Epithelial cell of prostate (primary cell): ENCODE measurements around the gene CST3.
A peak's percentile ranks its signal among the peaks of the same experiment; 100 is the strongest.
"Not testable (repeated sequence)": the region's sequence is repeated elsewhere in the genome, so short reads cannot be mapped to it uniquely, and the experiment has no call there.

Experiments used
- DNase-seq: peaks from one replicate; pipeline ENCODE4 v3.0.0-alpha.2; 2011; ENCODE audit warnings: low read depth, low spot score
- H3K27ac ChIP-seq: fragments of 450-650 bp; 2 replicates; pipeline ENCODE4 v1.5.1; 2017; ENCODE audit warnings: mild to moderate bottlenecking

Gene CST3

GRCh38 chr20:23646106-23646873, 8.5 kb upstream of the CST3 start:
- H3K27ac ChIP-seq: no peak overlapping the region
- DNase-seq: no peak

GRCh38 chr20:23645575-23645974, 7.8 kb upstream of the CST3 start:
- DNase-seq: no peak
- no peak overlapping the region for H3K27ac ChIP-seq

DNA sequence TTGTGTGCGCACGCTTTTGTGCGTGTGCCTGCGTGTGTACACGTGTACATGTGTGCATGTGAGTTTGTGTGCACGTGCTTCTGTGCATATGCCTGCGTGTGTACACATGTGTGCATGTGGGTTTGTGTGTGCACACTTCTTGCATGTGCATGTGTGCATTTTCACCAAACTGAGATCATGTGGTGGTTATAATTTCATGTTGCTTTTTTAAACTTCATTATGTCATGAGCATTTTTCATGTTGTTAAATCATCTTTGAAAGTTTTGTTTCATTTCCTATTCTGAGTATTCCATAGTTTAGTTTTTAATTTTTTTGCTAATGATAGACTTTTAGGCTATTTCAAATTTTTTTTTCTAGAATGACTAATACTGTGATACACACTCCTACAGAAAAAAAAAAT, 6.4 kb upstream of the CST3 start:
- DNase-seq: no peak
- no peak overlapping the region for H3K27ac ChIP-seq

DNA sequence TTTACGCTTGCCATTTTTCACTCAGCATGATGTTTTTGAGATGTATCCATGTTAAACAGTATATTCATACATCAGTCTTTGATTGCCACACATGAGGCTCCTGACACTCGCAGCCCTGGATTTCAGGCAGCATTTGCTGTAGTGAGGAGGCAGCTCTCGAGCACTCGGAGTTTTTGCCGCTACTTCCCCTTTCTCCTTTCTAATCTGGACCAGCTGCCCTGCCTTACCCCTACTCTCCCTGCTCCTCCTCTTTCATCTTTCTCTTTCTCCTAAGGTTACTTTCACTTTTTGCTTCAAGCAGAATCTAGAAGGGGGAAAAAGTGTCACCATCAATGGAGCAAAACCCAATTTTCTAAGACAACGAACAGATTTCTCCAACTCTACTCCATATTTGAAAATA, 5.9 kb upstream of the CST3 start:
- DNase-seq: no peak
- no peak overlapping the region for H3K27ac ChIP-seq

- no peak for DNase-seq
Observed at GRCh38 chr20:23641936-23642751, 4.4 kb upstream of the CST3 start.

GRCh38 chr20:23640671-23641667, 3.2 kb upstream of the CST3 start:
- DNase-seq: no peak
- H3K27ac ChIP-seq: no peak overlapping the region

More at GRCh38 chr20:23641936-23642751, 4.4 kb upstream of the CST3 start:
- peak overlapping the region; percentile 4 for H3K27ac ChIP-seq

GRCh38 chr20:23640018-23640601, 2.4 kb upstream of the CST3 start:
- H3K27ac ChIP-seq: peak overlapping the region; percentile 30
- no peak for DNase-seq

- no peak for DNase-seq
- peak overlapping the region; percentile 30 for H3K27ac ChIP-seq
Observed at GRCh38 chr20:23639490-23639958, 1.8 kb upstream of the CST3 start.

- no peak for DNase-seq
- H3K27ac ChIP-seq: peak overlapping the region; percentile 30
Observed at GRCh38 chr20:23638309-23638708, 554 bp upstream of the CST3 start.

DNA sequence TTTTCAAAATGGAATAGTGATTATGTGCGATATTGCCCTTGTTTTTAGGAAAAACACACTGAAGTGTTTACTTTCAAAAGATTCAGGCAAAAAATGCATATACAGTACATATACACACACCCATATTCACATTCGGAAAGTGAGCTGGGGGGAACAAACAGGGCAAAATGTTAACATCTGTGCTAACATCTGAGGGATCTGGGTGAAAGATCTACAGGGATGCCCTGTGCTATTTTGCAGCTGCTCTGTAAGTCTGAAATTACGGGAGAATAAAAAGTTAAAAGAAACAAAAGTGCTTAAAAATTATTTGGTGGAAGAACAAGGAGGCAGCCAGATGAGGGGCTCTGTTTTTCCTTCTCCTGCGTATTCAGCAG, 860 bp downstream of the CST3 start:
- DNase-seq: no peak

GRCh38 chr20:23636182-23636907, 1.4 kb downstream of the CST3 start:
- no peak for DNase-seq

More for the DNA sequence above, 860 bp downstream of the CST3 start:
- H3K27ac ChIP-seq: peak overlapping the region; percentile 88

DNA sequence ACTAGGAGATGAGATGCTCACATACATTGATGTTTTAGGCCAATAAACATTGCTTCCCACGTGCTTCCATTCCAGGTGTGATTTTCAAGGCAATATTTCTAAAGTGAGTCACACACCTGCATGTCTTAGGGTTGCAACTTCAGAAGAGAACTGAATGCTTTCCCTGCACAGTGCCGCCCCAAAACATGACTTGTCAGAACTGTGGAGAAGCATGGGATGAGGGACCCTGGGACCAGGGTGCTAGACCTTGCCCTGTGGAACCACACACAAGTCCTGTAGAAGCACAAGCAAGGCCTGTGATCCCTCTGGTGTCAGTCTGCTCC, 2.0 kb downstream of the CST3 start:
- DNase-seq: not testable (repeated sequence)
- peak overlapping the region; percentile 88 for H3K27ac ChIP-seq

More at GRCh38 chr20:23636182-23636907, 1.4 kb downstream of the CST3 start:
- peak overlapping the region; percentile 88 for H3K27ac ChIP-seq

DNA sequence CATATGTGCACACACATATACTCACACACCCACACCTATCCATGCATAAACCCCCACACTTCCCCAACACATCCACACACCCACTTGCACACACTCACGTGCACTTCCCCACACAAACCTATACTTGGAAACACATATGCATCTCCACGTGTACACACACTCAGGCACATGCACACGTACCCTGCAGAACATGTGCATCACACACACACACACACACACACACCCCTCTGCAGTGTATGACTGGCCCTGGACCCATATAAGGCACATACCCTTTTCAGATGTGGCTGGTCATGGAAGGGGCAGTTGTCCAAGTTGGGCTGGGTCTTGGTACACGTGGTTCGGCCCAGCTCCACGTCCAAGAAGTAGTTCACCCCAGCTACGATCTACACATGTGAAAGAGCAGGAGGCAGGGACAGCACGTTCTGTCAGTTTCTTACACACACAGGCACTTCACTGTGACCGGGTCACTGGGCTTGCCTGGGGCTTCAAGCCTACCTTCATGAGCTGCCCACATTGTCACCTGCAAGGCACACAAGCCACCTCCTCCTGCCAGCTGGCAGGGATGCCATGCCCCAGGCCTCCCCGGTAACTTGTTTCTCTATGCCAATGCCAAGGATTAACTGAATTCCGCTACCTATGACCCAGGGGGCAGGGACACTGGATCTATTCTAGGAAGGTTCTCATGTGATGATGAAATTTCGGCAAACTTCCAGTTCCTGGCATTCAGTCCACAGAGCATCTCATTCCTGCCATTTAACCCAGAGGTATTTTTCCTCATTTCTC, 2.6 kb downstream of the CST3 start:
- H3K27ac ChIP-seq: peak overlapping the region; percentile 88
- DNase-seq: no peak

GRCh38 chr20:23634044-23634801, 3.5 kb downstream of the CST3 start:
- no peak for DNase-seq
- no peak overlapping the region for H3K27ac ChIP-seq

- no peak overlapping the region for H3K27ac ChIP-seq
- no peak for DNase-seq
Observed at GRCh38 chr20:23632711-23633573, 4.8 kb downstream of the CST3 start.

DNA sequence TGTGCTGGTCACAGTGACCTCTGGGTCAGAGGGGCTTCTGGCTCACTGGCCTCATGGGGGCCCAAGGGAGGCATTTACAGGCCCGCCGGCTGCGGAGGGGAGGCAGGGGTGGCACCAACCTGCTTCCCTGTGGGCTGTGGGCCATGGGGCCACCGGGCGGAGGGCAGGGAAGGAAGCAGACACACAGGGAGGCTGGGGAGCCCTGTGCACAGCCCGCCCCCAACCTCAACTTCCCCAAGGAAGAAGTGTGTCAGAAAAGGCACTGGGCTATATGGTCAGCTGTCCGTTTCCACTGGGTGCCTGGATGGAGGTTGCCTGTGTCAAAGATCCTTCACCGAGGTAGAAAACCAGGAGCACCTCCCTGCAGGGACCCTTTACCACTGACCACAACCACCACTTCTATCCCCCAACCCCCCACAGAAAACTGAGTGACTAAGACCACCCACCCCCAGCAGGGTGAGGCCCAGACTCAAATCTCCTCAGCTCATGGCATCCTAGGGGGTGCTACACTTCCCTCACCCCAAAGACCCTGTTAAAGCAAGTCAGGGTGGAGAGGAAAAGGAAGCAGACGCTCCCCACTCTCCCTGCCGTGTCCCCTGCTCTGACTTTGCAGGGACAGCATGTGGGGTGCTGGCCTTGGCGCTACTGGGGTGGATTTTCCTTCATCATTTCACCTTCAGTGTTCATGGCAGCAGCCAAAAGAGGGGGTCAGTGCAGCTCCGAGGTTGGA, 5.6 kb downstream of the CST3 start:
- H3K27ac ChIP-seq: no peak overlapping the region
- DNase-seq: no peak
